Rectal smooth muscle tissue (tissue), 1 donor: ENCODE measurements around the gene TSPY1.
"Not testable (repeated sequence)": the region's sequence is repeated elsewhere in the genome, so short reads cannot be mapped to it uniquely, and the experiment has no call there.

Source experiments
- H3K27ac ChIP-seq: one replicate; pipeline ENCODE4 v1.7.0; 2013; ENCODE audit warnings: low read depth, low read length, inconsistent platforms
- H3K27me3 ChIP-seq: one replicate; pipeline ENCODE4 v1.7.0; 2013; ENCODE audit warnings: low read length; ENCODE audit not compliant: control insufficient read depth, insufficient read depth
- H3K36me3 ChIP-seq: one replicate; pipeline ENCODE4 v1.7.0; 2013; ENCODE audit warnings: low read length; ENCODE audit not compliant: control insufficient read depth, insufficient read depth
- H3K4me1 ChIP-seq: one replicate; pipeline ENCODE4 v1.7.0; 2013; ENCODE audit warnings: low read length; ENCODE audit not compliant: control insufficient read depth, insufficient read depth
- H3K4me3 ChIP-seq: one replicate; pipeline ENCODE4 v1.7.0; 2013; ENCODE audit warnings: low read length
- H3K9ac ChIP-seq: one replicate; pipeline ENCODE4 v1.7.0; 2013; ENCODE audit warnings: low read length

TSPY1 gene

GRCh38 chrY:9466655-9467054 lies at the start of gene TSPY1:
Gene TSPY1, plus strand, starts transcription at chrY:9466955. Its CDS starts 46 bp downstream, at chrY:9467001.
- not testable (repeated sequence) for H3K4me3 ChIP-seq, H3K36me3 ChIP-seq, H3K27ac ChIP-seq, H3K9ac ChIP-seq, H3K27me3 ChIP-seq, H3K4me1 ChIP-seq

GRCh38 chrY:9486967-9487366 lies 20.2 kb downstream of the TSPY1 start, which contains the start of gene TSPY9:
Gene TSPY9, plus strand, starts transcription at chrY:9487267. Its CDS starts 46 bp downstream, at chrY:9487313.
- H3K9ac ChIP-seq, H3K36me3 ChIP-seq, H3K27me3 ChIP-seq, H3K4me1 ChIP-seq, H3K27ac ChIP-seq, H3K4me3 ChIP-seq: not testable (repeated sequence)

GRCh38 chrY:9504396-9504795 lies 37.6 kb downstream of the TSPY1 start:
- H3K27ac ChIP-seq, H3K9ac ChIP-seq, H3K4me1 ChIP-seq, H3K36me3 ChIP-seq, H3K4me3 ChIP-seq, H3K27me3 ChIP-seq: not testable (repeated sequence)

- H3K27me3 ChIP-seq, H3K4me3 ChIP-seq, H3K9ac ChIP-seq, H3K4me1 ChIP-seq, H3K36me3 ChIP-seq, H3K27ac ChIP-seq: not testable (repeated sequence)
Measured at GRCh38 chrY:9516287-9516686, 49.5 kb downstream of the TSPY1 start.
